NCI-H2107 treated with DMSO at 0.1 percent for 48 hours (cell line): ENCODE measurements around the gene HAVCR1.
"Not testable (repeated sequence)": the region's sequence is repeated elsewhere in the genome, so short reads cannot be mapped to it uniquely, and the experiment has no call there.

Source experiments
- DNase-seq: peaks from one replicate; lab custom pipeline; 2025; ENCODE audit not compliant: unreplicated experiment; lab: John Stamatoyannopoulos, UW

The HAVCR1 gene

DNA sequence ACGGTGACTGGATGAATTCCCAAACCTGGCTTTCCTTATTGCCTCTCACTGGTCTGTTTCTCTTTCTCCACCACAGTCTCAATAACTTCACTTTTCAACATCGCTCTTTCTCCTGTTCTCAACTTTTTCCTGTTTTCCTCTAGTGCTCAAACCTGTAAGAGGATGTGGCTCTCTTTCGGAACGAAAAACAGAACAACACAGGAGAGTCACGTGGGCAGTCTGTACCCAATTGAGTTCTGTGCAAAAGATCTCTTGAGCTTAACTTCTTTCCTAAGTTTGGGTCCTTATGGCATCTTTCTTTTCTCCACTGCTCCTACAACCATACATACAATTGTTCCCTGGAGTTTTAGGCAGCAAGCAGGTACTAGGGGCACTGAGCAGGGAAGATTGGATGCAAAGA is 8.9 kb downstream of the HAVCR1 start:
- no peak for DNase-seq

DNA sequence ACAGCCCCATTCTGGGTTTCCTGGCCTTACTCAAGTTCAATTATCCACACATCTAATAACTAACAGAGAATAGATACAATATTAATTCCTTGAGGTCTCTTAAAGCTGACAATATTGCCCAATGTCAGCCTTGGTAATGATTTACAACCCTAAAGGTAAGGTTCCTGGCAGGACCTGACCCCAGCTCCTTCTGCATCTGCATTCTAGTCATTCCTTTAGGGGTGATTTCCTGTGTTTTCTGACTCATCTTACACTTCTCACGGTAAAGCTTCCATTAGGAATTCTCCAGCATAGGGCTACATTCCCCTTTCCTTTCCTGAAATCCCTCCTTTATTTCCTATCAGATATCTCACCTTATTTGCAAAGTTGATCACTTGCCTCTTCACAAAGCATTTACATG is 9.3 kb downstream of the HAVCR1 start:
- no peak for DNase-seq

DNA sequence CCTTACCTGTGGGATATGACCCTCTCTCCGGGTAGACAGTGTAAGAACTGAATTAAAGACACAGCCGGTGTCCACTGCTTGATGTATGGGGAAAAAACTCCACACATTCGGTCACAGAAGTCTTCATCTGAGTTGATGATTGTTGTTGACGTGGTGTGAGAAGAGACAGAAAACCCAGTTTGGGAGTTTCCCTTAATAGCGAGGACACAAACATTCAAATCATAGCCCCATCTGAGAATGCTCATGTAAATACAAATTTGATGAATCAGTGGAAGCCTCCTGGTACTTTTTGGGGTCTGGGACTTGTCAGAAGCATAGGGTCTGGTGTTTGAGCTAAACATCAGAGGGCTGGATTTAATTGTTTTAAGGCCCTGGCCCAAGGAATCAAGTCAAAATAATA is 11.0 kb downstream of the HAVCR1 start:
- DNase-seq: no peak

DNA sequence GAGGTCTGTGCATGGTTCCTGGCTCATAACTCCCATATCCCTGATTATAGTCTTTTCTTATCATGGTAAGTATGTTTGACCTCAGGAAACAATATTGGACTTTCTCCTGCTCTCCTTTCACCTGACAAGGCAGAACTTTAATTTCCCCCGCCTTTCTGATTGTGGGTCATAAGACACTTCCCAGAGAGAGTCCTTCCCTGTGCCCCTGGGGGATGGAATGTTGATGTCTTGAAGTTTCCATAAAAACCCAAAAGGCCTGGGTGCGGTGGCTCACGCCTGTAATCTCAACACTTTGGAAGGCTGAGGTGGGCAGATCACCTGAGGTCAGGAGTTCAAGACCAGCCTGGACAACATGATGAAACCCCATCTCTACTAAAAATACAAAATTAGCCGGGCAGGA is 11.9 kb downstream of the HAVCR1 start:
- not testable (repeated sequence) for DNase-seq

DNA sequence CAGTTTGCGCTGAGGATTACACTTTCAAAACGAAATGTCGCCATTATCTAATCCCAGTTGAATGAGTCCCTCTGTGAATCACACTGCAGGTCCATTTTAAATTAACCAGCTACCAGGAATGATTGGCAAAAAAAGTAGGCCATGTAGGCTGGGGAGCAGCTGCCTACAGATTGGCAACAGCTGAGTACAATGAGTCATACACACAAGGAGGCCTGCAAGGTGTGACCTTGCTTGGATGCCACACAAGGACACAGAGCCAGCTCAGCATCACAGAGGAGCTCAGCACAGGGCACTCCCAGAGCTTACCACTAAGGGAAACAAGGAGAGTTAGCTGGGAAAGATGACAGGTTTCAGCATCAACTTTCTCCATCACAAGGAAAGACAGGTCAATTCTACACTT is 12.9 kb downstream of the HAVCR1 start:
- DNase-seq: no peak

DNA sequence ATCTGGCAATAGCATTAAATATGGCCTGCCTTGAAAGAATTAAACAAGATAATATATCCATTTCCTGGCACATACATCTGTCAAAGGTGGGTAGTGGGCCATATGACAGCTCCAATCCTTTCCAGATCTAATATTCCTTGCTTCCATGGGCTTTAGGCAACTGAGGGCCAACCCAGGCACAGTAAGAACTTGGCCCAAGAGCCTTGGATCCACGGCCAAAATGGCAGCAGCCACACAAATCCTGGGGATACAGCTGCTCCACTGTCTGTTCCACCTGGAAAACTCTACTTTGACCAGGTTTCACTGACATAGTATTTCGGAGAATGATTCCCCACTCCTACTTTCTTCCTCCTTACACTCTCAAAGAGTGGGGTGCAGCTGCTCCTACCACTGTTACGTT is 13.3 kb downstream of the HAVCR1 start:
- no peak for DNase-seq

DNA sequence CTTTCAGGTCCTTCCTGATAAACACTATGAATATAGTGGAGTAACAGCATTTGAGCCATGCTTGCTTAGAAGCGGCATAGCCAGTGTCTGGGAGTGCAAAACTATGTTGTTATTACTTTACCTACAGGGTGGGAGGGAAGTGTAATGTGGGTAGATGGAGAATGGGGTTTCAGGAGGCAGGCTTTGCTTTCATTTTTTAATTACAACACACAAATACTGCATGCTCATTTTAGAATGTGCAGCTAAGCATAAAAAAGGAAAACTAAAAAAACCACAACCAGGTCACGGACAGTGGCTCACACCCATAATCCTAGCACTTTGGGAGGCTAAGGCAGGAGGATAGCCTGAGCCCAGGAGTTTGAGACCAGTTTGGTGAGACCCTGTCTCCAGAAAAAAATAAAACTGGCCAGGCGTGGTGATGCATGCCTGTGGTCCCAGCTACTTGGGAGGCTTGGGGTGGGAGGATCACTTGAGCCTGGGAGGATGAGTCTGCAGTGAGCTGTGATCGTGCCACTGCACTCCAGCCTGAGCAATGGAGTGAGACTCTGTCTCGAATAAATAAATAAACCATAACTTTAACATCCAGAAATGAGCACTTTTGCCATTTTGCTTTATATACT is 20.2 kb downstream of the HAVCR1 start:
- no peak for DNase-seq

DNA sequence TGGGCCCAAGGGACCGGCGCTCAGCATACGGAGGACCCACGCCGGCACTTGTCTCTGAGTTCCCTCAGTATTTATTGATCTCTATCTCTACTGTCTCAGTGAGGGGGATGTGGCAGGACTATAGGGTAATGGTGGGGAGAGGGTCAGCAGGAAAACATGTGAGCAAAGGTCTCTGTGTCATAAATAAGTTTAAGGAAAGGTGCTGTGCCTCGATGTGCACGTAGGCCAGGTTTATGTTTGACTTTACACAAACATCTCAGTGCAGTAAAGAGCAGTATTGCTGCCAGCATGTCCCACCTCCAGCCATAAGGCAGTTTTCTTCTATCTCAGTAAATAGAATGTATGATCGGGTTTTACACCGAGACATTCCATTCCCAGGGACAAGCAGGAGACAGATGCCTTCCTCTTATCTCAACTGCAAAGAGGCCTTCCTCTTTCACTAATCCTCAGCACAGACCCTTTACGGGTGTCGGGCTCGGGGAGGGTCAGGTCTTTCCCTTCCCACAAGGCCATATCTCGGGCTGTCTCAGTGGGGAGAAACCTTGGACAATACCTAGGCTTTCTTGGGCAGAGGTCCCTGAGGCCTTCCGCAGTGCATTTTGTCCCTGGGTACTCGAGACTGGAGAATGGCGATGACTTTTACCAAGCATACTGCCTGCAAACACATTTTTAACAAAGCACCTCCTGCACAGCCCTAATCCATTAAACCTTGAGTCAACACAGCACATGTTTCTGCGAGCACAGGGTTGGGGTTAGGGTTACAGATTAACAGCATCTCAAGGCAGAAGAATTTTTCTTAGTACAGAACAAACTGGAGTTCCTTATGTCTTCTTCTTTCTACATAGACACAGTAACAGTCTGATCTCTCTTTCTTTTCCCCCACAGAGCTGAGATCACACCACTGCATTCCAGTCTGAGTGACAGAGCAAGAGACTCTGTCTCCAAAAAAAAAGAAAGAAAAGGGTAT is 24.5 kb downstream of the HAVCR1 start:
- not testable (repeated sequence) for DNase-seq

DNA sequence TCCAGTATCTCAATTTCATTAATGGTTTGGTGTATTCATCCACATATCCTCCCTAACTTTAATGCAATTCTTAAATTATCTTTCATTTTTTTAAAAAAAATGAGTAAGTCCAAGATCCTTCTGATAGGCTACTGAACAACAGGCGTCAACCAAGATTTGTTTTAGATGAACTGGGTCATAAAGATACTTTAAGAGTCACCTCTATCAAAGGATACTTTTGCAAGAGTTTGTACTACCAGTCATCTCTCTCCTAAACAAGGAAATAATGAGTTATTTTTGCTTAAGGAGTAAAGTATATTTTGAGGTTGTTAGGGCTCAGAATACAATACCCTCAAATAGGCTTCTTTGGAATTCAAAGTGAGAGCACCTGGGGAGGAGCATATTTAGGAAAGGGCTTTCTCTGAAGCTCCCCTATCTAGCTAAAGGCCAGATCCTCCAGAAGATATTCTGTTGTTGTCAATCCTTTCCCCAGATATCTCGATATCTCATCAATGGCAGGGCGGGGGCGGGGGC is 25.8 kb downstream of the HAVCR1 start:
- DNase-seq: no peak

DNA sequence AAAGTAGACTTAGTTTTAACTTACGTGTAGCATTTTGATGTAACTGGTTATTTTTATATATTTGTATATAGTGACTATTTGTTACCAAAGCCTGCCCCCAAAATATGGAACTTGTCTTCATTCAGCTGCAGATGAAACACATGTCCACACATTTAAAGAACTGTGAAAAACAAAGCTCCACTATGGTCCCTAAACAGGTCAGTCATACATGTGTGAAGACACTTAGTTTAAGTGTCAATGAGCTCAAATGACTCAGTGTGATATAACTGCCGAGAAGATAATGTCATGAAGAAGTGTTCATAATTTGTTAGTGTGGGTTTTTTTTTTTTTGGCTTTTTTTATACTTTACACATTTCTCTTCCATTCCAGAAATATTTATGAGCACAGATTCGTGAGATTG is 28.2 kb downstream of the HAVCR1 start:
- DNase-seq: no peak

DNA sequence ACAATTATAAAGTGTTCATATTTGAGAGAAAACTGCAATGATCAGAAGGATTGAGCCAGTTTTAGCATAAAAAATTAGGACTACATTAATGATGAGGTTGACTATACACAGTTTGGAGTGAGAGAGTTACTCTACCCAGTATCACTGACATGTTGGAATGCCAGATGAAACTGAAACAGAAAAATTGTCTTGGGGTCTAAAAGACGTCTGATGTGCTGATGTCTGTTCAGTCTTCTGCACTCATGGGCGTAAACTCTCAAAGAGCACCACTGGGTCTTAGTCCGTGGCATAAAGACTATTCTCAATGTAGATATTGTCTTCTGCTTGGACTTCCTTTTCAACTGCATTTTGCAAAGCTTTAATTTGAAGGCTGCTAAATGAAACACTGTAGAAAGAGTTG is 29.5 kb downstream of the HAVCR1 start:
- DNase-seq: no peak

DNA sequence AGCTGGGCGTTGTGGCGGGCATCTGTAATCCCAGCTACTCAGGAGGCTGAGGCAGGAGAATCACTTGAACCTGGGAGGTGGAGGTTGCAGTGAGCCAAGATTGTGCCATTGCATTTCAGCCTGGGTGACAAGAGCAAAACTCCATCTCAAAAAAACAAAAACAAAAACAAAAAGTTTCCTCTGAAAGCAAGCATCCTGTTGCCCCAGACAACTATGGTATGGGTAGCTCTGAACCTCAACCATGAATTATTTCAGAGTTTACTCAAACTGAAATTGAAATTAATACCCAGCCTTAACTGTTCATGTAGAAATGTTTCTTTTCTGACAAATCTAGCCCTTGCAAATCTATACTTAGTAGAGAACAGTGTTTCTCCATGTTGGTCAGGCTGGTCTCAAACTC is 31.3 kb downstream of the HAVCR1 start:
- DNase-seq: not testable (repeated sequence)

DNA sequence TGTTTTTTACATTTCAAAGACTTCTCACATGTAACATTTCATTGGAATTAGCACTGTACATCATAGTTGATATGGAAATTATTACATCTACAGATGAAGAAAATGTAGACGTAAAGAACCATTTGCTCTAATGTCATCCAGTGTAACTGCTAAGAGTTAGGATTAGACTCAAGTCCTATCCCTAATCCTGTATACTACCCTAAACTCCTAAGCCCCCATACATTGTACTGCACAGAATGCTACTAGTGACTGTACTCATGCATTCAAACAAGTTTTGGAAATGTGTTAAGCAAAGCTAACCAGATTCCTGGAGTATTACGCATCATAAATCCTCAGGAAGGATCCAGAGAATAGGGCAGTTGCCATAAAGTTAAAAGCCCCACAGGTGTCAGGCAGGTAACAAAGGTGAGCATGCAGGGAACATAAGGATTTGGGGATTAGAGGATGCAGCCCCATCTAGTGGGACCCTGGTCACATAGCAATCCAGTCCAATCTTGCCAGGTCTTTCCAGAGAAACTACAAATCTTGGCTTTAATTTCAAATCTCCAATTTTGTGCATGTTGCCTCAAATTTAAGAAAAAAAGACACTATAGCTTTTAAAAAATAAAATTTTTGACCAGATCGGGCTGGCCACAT is 32.0 kb downstream of the HAVCR1 start:
- peak; percentile 2 for DNase-seq

DNA sequence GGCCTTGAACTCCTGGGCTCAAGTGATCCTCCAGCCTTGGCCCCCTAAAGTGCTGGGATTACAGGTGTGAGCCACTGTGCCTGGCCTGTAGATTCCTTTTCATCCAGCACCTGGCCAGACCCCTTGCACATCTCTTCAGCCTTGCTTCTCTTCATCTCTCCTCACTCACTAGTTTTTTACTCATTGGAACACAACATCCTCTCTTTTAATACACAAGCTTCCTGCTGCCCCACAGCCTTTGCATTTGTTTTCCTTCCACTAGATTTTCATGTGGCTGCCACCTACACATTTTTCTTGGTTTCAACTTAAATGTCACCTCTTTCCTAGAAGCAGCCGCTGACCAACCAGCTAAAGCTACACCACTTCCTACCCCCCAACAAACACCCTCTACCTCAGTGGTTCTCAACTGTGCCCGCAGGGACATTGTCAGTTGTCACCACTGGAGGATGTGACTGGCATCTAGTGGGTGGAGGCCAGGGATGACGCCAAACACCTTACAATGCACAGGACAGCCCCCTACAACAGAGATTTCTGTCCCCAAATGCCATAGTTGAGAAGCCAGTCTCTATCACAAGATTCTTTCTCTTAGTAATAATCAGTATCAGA is 33.7 kb downstream of the HAVCR1 start:
- DNase-seq: no peak

DNA sequence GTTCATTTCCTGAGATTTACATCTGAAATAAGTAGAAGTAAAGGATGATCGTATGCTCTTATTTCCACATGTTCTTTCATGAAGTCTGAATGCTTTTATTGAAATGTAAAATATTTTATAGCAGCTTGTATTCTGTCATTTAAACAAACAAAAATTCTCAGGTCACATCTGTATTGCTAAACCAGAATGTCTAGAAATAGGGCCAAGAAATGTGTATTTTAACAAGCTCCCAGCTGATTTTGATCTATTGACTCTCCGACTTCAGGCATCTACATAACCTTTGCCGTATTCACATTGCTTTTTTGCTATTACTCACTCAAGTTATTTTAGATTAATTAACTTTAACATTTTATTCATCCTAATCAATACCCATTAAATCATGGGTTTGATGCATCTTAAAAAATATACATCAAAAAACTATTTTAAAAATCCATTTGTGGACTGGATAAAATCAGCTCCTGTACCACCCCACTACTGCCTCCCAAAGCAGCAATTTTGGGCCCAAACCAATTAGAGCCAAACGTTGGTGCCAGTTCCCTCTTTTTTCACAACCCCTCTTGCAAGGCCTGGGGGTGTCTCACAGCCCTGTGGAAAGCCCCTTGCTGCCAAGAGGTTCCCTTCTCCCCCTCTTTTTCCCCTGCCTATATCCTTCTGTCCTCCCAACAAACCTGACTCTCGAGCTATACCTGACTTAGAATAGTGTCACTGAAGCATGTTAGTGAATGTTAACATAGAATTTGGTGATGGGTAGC is 34.5 kb downstream of the HAVCR1 start:
- no peak for DNase-seq

DNA sequence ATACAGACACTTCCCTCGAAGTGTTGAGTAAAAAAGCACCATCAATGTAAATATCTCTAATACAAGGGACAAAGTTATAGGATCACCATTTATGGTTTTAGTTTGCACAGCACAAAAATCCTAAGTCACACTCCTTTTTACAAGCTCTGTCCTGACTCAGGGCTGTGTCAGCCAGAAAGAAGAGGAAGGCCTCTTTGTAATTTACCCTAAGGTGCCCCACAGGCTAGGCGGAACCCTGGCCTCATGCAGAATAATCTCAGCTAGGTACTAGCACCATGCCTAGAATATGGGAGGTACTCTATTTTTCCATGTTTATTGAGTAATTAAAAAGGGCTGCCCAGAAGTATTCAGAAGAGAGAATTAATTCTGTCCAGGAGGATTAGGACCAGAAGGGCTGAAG is 36.9 kb downstream of the HAVCR1 start:
- no peak for DNase-seq

DNA sequence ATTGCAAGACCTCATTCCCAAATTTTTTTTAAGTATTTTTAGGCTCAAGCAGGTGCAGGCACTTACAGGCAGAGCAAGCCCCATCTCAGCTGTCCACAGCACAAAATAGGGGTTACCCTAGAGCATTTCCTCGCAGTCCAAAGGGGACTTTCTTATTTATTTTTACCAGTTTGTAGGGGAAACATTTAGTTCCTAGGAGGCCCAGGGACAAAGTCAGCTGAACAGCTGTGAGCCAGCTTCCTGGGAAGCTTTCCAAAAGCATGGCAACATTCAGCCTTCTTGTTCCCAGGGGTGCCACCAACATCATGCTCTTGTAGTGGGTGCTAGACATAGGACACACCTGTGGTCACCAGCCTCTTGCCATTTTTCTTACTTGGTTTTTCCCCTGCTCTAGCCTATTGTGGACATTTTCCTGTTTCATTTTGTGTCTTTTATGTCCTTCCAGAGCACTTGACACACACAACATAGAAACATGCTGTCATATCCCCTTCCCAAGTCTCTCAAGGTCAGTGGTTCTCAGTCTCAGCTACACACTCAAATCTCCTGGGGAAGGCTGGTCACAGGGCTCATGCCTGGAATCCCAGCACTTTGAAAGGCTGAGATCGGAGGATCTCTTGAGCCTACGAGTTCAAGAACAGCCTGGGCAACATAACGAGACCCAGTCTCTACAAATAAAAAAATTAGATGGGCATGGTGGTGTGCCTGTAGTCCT is 38.2 kb downstream of the HAVCR1 start:
- DNase-seq: no peak

DNA sequence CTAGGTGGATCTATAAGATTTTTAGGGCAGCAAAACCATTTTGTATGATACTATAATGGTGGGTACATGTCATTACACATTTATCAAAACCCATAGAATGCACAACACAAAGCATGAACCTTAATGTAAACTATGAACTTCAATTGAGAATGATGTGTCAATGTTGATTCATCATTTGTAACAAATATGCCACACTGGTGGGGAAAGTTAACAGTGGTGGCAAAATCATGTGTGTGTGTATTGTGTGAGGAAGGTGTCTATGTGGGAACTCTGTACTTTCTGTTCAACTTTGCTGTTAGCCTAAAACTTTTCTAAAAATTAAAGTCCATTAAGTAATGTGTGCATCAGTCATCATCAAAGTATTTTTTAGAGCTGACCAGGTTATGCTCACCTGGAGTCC is 38.9 kb downstream of the HAVCR1 start:
- no peak for DNase-seq

DNA sequence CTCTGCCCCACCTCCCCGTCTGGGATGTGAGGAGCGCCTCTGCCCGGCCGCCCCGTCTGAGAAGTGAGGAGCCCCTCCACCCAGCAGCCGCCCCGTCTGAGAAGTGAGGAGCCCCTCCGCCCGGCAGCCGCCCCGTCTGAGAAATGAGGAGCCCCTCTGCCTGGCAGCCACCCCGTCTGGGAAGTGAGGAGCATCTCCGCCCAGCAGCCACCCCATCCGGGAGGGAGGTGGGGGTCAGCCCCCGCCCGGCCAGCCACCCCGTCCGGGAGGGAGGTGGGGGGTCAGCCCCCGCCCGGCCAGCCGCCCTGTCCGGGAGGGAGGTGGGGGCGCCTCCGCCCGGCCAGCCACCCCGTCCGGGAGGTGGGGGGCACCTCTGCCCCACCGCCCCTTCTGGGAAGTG is 44.8 kb downstream of the HAVCR1 start:
- not testable (repeated sequence) for DNase-seq

DNA sequence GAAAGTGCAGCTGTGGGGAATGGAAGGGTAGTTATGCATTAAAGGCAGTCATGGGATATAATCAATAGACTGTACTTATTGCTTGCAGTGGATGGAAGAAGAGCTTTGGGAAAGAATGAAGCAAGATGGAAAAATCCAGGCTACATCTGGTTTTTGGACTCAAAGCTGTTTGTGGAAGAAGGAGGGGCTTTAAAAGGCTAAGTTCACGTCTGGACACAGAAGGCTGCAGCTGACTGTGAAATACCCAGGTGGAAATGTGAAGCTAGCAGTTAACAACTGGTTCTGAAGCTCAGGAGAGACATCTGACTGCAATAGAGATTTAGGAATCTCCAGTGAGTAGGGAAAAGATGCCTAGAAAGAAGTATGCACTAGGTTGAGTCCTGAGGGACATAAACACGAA is 52.7 kb downstream of the HAVCR1 start:
- no peak for DNase-seq
